PFSK-1 (cell line): Measurements from ENCODE around the gene ECI2.

Experiments used
- POLR2AphosphoS5 ChIP-seq: IDR thresholded peaks from 2 replicates; pipeline ENCODE4 v1.6.1; 2012; ENCODE audit warnings: low read depth, mild to moderate bottlenecking, control low read depth, low read length, moderate library complexity
- TAF1 ChIP-seq: IDR thresholded peaks from 2 replicates; pipeline ENCODE4 v1.6.1; 2012; ENCODE audit warnings: low read length, control low read depth, borderline replicate concordance; ENCODE audit not compliant: insufficient read depth

GRCh38 chr6:4134841-4135664, at the start of gene ECI2:
- TF ChIP-seq TAF1, result no peak
- no peak; the same call in 1 of the 2 replicates for TF ChIP-seq POLR2AphosphoS5
